Femur (tissue), 1 donor: ENCODE results near the gene YARS2.

Experiments
- DNase-seq: peaks from one replicate; pipeline ENCODE4 v3.0.0-alpha.2; 2017

YARS2 gene

GRCh38 chr12:32755654-32756475 lies at the start of gene YARS2:
YARS2 (minus strand) TSS chr12:32755897; CDS start chr12:32755874, 23 bp downstream.
- DNase-seq: peak; percentile 97

GRCh38 chr12:32804301-32804700 lies 48.6 kb upstream of the YARS2 start:
- DNase-seq: no peak

DNA sequence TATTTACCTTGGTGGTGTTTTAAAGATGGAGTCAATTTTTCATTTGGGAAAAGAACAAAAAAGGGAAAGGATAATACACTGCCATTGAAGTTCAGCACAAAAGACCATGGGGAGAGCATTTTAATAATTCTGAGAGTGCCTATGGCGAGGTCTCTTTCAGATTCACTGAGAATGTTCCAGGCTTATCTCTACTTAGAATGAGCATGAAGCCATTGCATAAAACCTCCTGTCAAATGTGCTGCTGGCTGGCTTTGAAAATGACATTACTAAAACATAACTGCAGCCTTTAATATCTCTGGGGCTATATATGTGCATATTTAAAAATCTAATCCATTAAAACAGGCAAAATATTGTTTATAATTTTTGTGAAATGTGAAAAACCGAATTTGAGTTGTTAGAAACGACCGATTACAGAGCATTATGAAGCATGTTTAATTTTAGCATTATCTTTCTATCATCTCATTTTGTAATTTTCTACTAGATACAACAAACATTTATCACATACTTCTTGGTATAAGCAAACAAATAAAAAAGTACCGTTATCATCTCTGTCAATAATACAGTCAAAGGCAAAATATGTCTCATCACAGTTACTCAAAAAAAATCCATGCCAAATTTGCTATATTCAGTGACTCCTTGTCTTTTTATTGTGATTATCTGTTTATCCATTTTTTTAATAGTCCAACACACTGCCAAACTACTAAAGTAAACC lies 45.7 kb upstream of the YARS2 start:
- DNase-seq: no peak

GRCh38 chr12:32794281-32794680 lies 38.6 kb upstream of the YARS2 start:
- DNase-seq: no peak

DNA sequence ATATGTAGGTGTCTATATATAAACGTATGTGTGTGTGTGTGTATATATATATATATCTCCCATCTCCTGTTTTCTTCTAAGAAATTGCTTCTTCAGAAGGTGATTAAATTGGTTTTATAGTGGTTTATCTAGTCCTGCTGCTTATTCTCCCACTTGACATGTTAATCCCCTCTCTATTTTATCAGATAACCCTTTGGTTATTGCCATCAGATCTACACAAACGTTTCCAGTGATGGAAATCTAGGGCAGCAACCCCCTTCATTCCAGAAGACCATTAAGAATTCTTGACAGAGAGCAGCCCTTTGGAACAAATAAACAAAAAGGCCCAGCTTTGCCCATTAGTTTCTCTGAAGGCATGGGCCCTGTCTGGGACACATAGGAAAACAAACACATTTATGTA lies 34.2 kb upstream of the YARS2 start:
- no peak for DNase-seq

DNA sequence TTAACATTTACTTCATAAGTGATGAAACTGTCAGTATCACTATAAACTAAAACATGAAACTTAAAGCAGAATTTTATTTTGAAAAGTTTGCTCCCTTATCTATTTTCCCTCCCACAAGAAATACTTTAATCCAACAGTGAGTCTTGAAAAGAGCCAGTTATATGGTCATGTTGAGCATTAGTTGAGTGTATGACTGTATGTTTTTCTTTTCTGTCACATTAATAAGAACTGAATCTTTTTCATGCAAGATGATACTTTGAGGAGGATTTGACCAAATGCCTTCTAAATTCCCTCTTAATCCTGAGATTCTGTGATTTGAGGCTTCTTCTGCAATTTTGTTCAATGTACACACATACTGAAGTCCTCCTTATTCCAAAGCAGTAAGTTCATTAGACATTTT lies 33.7 kb upstream of the YARS2 start:
- DNase-seq: no peak

DNA sequence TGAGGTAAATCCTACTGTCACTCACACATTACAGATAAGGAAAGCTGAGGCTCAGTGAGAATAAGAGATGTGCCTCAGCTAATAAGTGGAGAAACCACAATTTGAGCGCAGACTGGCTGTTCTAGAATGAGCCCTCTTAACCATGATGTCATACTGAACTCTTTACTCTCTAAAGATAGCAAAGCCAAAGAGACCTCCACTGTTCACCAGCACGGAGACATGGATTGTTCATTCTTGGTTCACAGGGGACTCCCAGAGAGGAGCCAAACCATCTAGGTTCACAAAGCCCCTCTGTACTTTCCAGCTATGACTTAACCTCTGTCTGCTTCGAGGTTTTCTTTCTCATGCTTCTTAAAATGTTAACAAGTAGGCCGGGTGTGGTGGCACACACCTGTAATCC lies 32.7 kb upstream of the YARS2 start:
- no peak for DNase-seq

DNA sequence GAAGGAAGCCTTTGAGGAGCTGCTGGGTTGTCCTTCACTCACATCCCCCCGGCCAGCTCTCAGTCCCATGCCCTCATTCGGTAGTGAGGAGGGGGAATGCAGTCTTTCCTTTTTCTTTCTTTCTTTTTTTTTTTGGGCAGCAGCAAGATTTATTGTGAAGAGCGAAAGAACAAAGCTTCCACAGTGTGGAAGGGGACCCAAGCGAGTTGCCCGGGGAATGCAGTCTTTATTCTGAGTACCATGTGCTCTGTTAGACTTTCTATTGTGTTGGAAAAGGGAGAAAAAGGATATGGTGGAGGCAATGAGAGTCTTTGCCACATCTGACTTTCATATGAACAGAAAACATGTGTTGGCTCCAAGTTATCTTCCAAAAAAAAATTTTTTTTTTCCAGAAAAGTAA lies 29.9 kb upstream of the YARS2 start:
- DNase-seq: no peak

GRCh38 chr12:32783029-32783428 lies 27.3 kb upstream of the YARS2 start:
- no peak for DNase-seq

GRCh38 chr12:32780071-32780470 lies 24.4 kb upstream of the YARS2 start:
- DNase-seq: no peak

DNA sequence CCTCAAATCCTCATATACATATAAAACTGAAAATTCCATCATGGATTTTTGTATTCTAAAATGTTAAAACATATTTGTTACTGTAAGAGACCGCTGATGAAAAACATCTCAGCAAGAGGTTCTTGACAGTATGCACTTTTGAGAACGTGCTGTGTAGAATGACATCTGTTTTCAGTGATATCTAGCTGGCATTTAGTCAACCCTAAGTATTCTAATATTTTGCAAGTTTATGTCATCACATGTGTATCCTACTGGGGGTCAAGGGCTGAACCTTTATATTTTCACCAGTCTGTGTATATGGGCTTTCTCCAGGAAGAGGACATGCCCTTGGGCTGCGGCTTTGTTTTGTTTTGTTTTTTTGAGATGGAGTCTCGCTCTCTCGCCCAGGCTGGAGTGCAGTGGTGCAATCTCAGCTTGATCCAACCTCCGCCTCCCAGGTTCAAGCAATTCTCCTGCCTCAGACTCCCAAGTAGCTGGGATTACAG lies 22.0 kb upstream of the YARS2 start:
- DNase-seq: no peak

DNA sequence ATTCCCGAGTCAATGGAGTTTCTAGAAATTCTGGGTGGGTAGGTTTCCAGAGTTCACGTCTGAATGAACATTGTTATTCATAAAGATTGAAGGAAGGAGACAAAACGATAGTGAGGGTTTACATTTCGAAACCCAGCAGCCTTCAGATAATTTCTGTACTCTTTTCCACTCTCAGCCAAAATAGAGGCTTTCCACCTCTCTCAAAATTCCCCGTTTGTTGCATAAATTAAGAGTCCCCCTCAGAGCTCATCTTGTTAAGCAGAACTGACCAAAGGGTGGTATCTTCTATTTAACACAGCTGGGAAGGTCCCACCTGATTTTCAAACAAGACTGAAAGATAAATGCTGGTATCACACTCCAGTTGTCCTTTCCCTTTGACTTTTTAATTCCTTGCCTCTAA lies 21.5 kb upstream of the YARS2 start:
- DNase-seq: no peak

DNA sequence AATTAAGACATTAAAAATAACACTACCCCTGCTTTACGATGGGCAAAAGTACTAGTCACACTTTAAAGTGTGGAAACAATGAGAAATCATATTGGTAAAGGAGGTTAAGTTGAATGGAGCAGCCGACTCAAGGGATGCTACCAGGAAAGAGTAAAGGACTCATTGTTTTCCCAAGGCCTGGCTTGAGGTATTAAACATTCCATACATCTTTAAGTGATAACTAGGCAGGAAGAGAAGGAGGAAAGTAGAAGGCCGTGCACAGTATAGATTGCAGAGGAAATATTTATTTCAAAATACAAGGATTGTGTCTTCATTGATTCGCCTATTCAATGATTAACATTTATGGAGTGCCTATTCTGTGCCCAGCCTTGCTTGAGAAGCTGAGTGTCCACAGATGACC lies 20.6 kb upstream of the YARS2 start:
- no peak for DNase-seq

GRCh38 chr12:32773691-32774090 lies 18.0 kb upstream of the YARS2 start:
- no peak for DNase-seq

- DNase-seq: no peak
Observed at GRCh38 chr12:32770141-32770540, 14.4 kb upstream of the YARS2 start.

- no peak for DNase-seq
Observed at GRCh38 chr12:32768518-32768917, 12.8 kb upstream of the YARS2 start.

DNA sequence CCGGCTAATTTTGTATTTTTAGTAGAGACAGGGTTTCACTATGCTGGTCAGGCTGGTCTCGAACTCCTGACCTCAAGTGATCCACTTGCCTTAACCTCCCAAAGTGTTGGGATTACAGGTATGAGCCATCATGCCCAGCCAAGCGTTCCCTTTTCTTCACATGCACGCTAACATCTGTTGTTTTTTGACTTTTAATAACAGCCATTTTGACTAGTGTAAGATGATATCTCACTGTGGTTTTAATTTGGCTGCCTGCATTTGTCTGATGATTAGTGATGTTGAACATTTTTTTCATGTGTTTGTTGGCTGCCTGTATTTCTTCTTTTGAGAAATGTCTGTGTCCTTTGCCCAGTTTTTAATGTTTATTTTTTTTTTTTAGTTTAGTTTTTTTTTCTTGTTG lies 10.2 kb upstream of the YARS2 start:
- DNase-seq: no peak

GRCh38 chr12:32761716-32762115 lies 6.0 kb upstream of the YARS2 start:
- DNase-seq: no peak

- no peak for DNase-seq
Observed at GRCh38 chr12:32757157-32757556, 1.5 kb upstream of the YARS2 start.

DNA sequence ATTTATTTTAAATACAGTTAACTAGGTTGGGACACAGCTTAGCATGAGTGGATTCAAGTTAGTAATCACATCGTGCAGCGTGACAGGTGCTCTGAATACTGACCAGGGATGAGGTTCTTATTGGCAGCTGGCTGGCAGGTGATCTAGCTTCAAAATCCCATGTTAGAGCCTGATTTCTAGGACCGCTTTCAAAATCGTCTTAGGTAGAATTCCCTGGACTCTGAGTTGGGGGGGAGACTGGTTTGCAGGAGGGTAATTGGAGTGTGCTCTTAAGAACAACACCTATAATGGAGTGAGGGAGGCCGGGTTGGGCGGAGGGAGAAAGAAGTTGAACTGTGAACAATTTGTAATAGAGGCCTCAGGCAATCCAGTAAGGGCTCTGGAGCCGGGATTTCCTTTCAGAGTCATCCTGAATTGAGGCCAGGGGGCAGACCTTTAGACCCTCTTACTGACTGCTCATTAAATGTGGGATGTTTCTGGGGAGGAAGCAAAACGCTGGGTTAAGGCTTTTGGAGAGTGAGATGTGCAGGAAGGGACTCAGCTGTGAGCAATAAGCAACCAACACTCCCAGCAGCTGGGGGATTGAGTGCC lies 874 bp upstream of the YARS2 start:
- DNase-seq: peak; percentile 20

DNA sequence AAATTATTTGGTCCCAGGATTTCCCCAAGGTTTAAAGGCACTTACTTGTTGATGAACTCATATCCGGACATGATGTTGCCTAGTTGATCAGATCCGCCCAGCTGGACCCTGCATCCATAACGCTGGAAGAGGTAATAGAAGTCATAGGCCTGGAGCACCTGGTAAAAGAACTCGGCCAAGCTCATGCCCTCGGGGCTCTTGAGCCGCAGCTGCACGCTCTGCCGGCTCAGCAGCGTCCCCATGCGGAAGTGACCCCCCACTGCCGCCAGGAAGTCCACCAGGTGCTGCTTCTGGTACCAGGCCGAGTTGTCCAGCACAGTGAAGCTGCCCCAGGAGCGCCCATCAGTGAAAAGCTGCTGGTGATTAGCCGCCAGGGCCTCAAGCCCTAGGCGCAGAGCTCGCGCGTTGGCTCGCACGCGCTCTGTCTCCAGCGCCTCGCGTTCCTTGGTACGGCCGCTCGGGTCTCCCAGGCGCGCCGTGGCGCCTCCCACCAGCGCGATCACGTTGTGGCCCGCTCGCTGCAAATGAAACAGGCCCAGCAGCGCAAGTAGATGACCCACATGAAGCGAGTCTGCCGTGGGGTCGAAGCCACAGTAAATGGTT lies 545 bp downstream of the YARS2 start:
- DNase-seq: peak; percentile 83

DNA sequence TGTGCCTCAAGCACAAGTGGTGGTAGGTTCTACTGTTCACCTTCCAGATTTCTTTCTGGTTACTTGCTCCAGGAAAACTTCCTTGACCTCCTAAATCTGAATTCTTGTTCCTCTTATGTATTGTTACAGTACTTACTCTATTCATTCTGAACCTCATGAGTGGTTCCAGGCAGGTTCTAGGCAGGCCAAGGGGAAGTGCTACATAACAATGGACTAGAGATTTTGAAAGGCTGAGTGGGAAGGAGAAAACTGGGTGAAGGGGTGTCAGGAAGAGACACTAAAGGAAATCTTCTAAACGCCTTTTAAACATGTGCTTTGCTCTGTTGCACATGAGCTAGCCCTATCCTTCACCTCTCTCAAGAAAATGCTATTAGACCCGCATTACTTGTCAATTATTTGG lies 1.6 kb downstream of the YARS2 start:
- no peak for DNase-seq

DNA sequence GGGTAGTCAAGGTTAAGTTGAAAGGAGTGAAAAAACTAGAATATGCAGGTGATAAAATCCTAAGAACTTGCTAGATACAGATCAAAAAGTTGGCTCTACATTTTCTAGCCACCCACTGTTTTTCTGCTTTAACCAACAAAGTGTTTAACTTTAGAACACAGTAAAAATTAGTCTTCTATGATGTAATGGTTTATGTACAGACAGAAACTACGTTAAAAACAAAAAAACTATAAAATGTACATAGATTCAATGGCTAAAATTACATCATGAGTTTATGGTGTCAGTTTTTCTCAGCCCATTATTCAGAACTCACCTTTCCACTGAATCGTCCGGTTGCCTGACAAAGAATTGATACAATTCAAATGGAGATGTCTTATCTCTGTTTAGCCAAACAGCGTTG lies 2.1 kb downstream of the YARS2 start:
- DNase-seq: no peak

DNA sequence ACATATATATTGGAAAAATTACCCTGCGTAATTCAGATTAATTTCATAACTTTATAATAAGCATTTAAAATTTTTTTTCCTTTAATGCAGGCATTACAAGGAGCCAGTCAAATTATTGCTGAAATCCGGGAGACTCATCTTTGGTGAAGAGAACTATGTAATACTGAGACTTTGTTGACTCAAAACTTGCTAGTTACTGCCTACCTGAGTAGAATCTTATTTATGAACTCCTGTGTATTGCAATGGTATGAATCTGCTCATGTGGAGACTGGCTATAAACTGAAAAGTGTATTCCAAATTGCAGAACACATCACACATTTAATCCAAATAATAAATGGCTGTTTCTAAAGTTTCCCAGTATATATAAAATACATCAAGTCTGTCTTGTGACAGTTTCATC lies 12.4 kb downstream of the YARS2 start:
- DNase-seq: no peak
